Duodenal mucosa (tissue), 2 donors: ENCODE measurements around the gene AP1M2.
"Not testable (repeated sequence)": the region's sequence is repeated elsewhere in the genome, so short reads cannot be mapped to it uniquely, and the experiment has no call there.

Experiments
- H3K27ac ChIP-seq: one replicate; pipeline ENCODE4 v1.7.0; 2013; ENCODE audit warnings: low read depth, low read length
- H3K27me3 ChIP-seq, 2 donors: one replicate each; pipeline ENCODE4 v1.7.0; 2013; ENCODE audit warnings: low read length in 2 of 2, control low read depth in 1 of 2; ENCODE audit not compliant: insufficient read depth in 2 of 2, control insufficient read depth in 1 of 2
- H3K36me3 ChIP-seq, 2 donors: one replicate each; pipeline ENCODE4 v1.7.0; 2013; ENCODE audit warnings: low read length in 2 of 2, control low read depth in 1 of 2; ENCODE audit not compliant: insufficient read depth in 2 of 2, control insufficient read depth in 1 of 2
- H3K4me1 ChIP-seq, 2 donors: one replicate each; pipeline ENCODE4 v1.7.0; 2013; ENCODE audit warnings: low read length in 2 of 2, control low read depth in 1 of 2; ENCODE audit not compliant: insufficient read depth in 2 of 2, control insufficient read depth in 1 of 2
- H3K4me3 ChIP-seq, 2 donors: one replicate each; pipeline ENCODE4 v1.7.0; 2013; ENCODE audit warnings: low read length in 2 of 2, low read depth in 1 of 2
- H3K9ac ChIP-seq, 2 donors: one replicate each; pipeline ENCODE4 v1.7.0; 2013; ENCODE audit warnings: low read length in 2 of 2, low read depth in 1 of 2
- H3K9me3 ChIP-seq, 2 donors: one replicate each; pipeline ENCODE4 v1.7.0; 2013; ENCODE audit warnings: low read length in 2 of 2, control low read depth in 1 of 2; ENCODE audit not compliant: control insufficient read depth in 1 of 2

Gene AP1M2

GRCh38 chr19:10580979-10581631, 6.0 kb downstream of the AP1M2 start:
- H3K4me3 ChIP-seq = peak overlapping the region in 1 of 2 donors; percentile 42
- no peaks in the 10 kb centered on the region for H3K27me3 ChIP-seq
- H3K36me3 ChIP-seq = peaks cover 12 to 21% of the 10 kb centered on the region in 2 donors
- peaks cover 0 to 7% of the 10 kb centered on the region in 2 donors for H3K4me1 ChIP-seq
- H3K9me3 ChIP-seq = no peaks in the 10 kb centered on the region
- H3K27ac ChIP-seq = no peak overlapping the region
- no peak overlapping the region for H3K9ac ChIP-seq

- H3K27ac ChIP-seq = no peak overlapping the region
These were observed 9.2 kb downstream of the AP1M2 start for GRCh38 chr19:10577951-10578350.

GRCh38 chr19:10575011-10575716, 11.9 kb downstream of the AP1M2 start:
- H3K36me3 ChIP-seq = peaks cover 3 to 9% of the 10 kb centered on the region in 2 donors
- H3K4me1 ChIP-seq = peaks cover 0 to 2% of the 10 kb centered on the region in 2 donors
- H3K9me3 ChIP-seq = no peaks in the 10 kb centered on the region
- H3K4me3 ChIP-seq = no peak overlapping the region
- H3K9ac ChIP-seq = no peak overlapping the region
- no peaks in the 10 kb centered on the region for H3K27me3 ChIP-seq
- H3K27ac ChIP-seq = no peak overlapping the region

More at GRCh38 chr19:10577951-10578350, 9.2 kb downstream of the AP1M2 start:
- no peak overlapping the region for H3K9ac ChIP-seq
- H3K27me3 ChIP-seq = no peaks in the 10 kb centered on the region
- no peaks in the 10 kb centered on the region for H3K9me3 ChIP-seq
- peaks cover 0 to 7% of the 10 kb centered on the region in 2 donors for H3K4me1 ChIP-seq
- H3K36me3 ChIP-seq = peaks cover 9 to 13% of the 10 kb centered on the region in 2 donors
- no peak overlapping the region for H3K4me3 ChIP-seq

GRCh38 chr19:10574462-10574861, 12.7 kb downstream of the AP1M2 start:
- Histone ChIP-seq H3K27me3 (no peaks in the 10 kb centered on the region), H3K4me3 (no peak overlapping the region), H3K4me1 (peaks cover 0 to 4% of the 10 kb centered on the region in 2 donors), H3K9me3 (no peaks in the 10 kb centered on the region), H3K9ac (no peak overlapping the region), H3K27ac (no peak overlapping the region), H3K36me3 (peaks cover 0 to 5% of the 10 kb centered on the region in 2 donors)

- H3K36me3 ChIP-seq = not testable (repeated sequence)
These were observed 13.3 kb downstream of the AP1M2 start for GRCh38 chr19:10573793-10574192.

GRCh38 chr19:10568826-10569651, 18.1 kb downstream of the AP1M2 start, which contains the start of gene CDKN2D:
Gene CDKN2D, minus strand, starts transcription at chr19:10568979. Its CDS starts 326 bp downstream, at chr19:10568653.
- peak within 1 kb of the TSS; percentile 65 to 76 for H3K9ac ChIP-seq
- no peaks in the 10 kb centered on the region for H3K27me3 ChIP-seq
- H3K4me3 ChIP-seq = peak within 1 kb of the TSS; percentile 70 to 82
- H3K36me3 ChIP-seq = no peaks in the 10 kb centered on the region
- peak within 1 kb of the TSS; percentile 51 for H3K27ac ChIP-seq
- no peaks in the 10 kb centered on the region for H3K9me3 ChIP-seq
- H3K4me1 ChIP-seq = peaks cover 29 to 40% of the 10 kb centered on the region in 2 donors

More at GRCh38 chr19:10573793-10574192, 13.3 kb downstream of the AP1M2 start:
- H3K4me1 ChIP-seq, H3K27me3 ChIP-seq, H3K4me3 ChIP-seq, H3K9ac ChIP-seq, H3K9me3 ChIP-seq, H3K27ac ChIP-seq: not testable (repeated sequence)

- H3K4me1 ChIP-seq = peaks cover 29 to 40% of the 10 kb centered on the region in 2 donors
- H3K27ac ChIP-seq = peak overlapping the region; percentile 51
- peak overlapping the region; percentile 70 to 82 for H3K4me3 ChIP-seq
- H3K36me3 ChIP-seq = no peaks in the 10 kb centered on the region
- H3K9me3 ChIP-seq = no peaks in the 10 kb centered on the region
- peak overlapping the region; percentile 65 to 76 for H3K9ac ChIP-seq
- H3K27me3 ChIP-seq = no peaks in the 10 kb centered on the region
These were observed 18.9 kb downstream of the AP1M2 start for GRCh38 chr19:10568062-10568825.

GRCh38 chr19:10567656-10568055, 19.5 kb downstream of the AP1M2 start:
- H3K4me1 ChIP-seq = peaks cover 29 to 40% of the 10 kb centered on the region in 2 donors

GRCh38 chr19:10566658-10567410, 20.3 kb downstream of the AP1M2 start:
- H3K9me3 ChIP-seq = no peaks in the 10 kb centered on the region
- H3K36me3 ChIP-seq = peaks cover 0 to 2% of the 10 kb centered on the region in 2 donors
- peak overlapping the region; percentile 26 to 45 for H3K9ac ChIP-seq
- H3K4me1 ChIP-seq = peaks cover 29 to 38% of the 10 kb centered on the region in 2 donors
- no peaks in the 10 kb centered on the region for H3K27me3 ChIP-seq
- peak overlapping the region; percentile 55 to 62 for H3K4me3 ChIP-seq
- peak overlapping the region; percentile 3 for H3K27ac ChIP-seq

More at GRCh38 chr19:10567656-10568055, 19.5 kb downstream of the AP1M2 start:
- H3K4me3 ChIP-seq = peak overlapping the region; percentile 70 to 82
- no peaks in the 10 kb centered on the region for H3K9me3 ChIP-seq
- no peaks in the 10 kb centered on the region for H3K36me3 ChIP-seq
- H3K27me3 ChIP-seq = no peaks in the 10 kb centered on the region
- no peak overlapping the region for H3K27ac ChIP-seq
- H3K9ac ChIP-seq = peak overlapping the region; percentile 65 to 76
